Measurements from ENCODE around the gene FOXR1. TPM values are rescaled to one million over a fixed set of nuclear protein-coding genes. Genes with fewer than 3 reads are reported as not detected.
"Not testable (repeated sequence)": the region's sequence is repeated elsewhere in the genome, so short reads cannot be mapped to it uniquely, and the experiment has no call there.

Gene FOXR1
- total and polyA plus RNA-seq, 2 donors from 2014 or later, result not detected

- H3K4me1 ChIP-seq (ENCODE audit: control insufficient read depth in 2 of 3, insufficient read depth in 2 of 3, low read depth in 1 of 3, low read length in 3 of 3), result no peaks in the 10 kb centered on the region
- H3K27me3 ChIP-seq (ENCODE audit: control insufficient read depth, insufficient read depth, low read length), result no peaks in the 10 kb centered on the region
- H3K9ac ChIP-seq (ENCODE audit: low read length in 3 of 3), result no peak overlapping the region
- FAIRE-seq (no peak), DNase-seq (peak in 1 of 5 donors; percentile 62)
- H3K4me3 ChIP-seq (ENCODE audit: low read length in 3 of 3), result no peak overlapping the region
- no peak for TF ChIP-seq CTCF (IDR thresholded peaks at IDR 0.05; ENCODE audit: borderline replicate concordance, extremely low read depth, insufficient read depth)
- H3K27ac ChIP-seq (ENCODE audit: low read depth in 2 of 2, low read length in 2 of 2), result no peak overlapping the region
- no peaks in the 10 kb centered on the region for H3K36me3 ChIP-seq (ENCODE audit: control insufficient read depth in 2 of 3, insufficient read depth in 3 of 3, low read length in 3 of 3)
- intact Hi-C loops (cut with DNase I), result loop anchor here (2.0 kb wide), 1 partner anchor 269 kb away; no protein-coding TSS in a partner anchor
- H3K9me3 ChIP-seq (ENCODE audit: control insufficient read depth in 2 of 3, insufficient read depth in 1 of 3, low read length in 3 of 3), result no peaks in the 10 kb centered on the region
Measured at GRCh38 chr11:118957968-118958367, 13.6 kb upstream of the FOXR1 start.

DNA sequence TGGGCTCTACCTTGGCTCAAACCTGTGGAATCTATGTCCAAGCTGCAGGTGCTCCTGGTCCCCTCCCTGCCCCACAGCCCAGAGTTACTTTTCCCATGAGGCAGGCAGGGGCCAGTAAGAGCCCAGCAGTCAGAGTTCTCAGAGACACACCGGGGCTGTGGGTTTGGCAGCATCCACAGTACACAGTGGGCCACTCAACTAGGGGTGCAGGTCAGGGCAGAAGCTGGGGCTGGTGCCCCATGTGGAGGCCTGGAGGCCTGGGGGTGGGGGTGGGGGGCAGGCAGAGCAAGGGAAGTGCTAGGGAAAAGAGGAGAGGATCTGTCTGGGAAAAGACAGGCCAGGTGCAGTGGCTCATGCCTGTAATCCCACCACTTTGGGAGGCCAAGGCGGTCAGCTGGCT lies 13.0 kb upstream of the FOXR1 start:
- FAIRE-seq (no peak), DNase-seq (peak in 1 of 5 donors; percentile 38)
- no peak overlapping the region for H3K9ac ChIP-seq (ENCODE audit: low read length in 3 of 3)
- no peak overlapping the region for H3K27ac ChIP-seq (ENCODE audit: low read depth in 2 of 2, low read length in 2 of 2)
- no peak for TF ChIP-seq CTCF (IDR thresholded peaks at IDR 0.05; ENCODE audit: borderline replicate concordance, extremely low read depth, insufficient read depth)
- H3K36me3 ChIP-seq (ENCODE audit: control insufficient read depth in 2 of 3, insufficient read depth in 3 of 3, low read length in 3 of 3), result no peaks in the 10 kb centered on the region
- intact Hi-C loops (cut with DNase I), result no loop called here
- H3K27me3 ChIP-seq (ENCODE audit: control insufficient read depth, insufficient read depth, low read length), result no peaks in the 10 kb centered on the region
- H3K4me1 ChIP-seq (ENCODE audit: control insufficient read depth in 2 of 3, insufficient read depth in 2 of 3, low read depth in 1 of 3, low read length in 3 of 3), result no peaks in the 10 kb centered on the region
- H3K9me3 ChIP-seq (ENCODE audit: control insufficient read depth in 2 of 3, insufficient read depth in 1 of 3, low read length in 3 of 3), result no peaks in the 10 kb centered on the region
- no peak overlapping the region for H3K4me3 ChIP-seq (ENCODE audit: low read length in 3 of 3)

DNA sequence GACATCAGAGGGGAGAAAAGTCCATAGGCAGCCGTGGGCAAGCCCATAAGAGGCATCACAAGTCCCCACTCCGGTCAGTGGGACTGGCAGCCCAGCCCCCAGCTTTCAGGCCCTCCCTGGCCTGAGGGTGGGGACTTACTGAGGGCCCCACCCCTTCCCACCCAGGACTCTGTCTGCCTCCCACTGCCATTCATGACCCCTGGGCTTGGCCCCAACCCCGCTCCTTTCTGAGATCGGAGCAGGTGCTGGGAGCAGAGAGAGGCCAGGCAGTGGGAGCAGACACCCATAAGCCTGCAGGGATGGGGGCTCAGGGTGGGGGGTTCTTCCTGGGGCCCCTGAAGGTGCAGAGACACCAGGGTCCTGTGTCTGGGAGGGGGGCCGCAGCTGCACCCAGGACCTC lies 10.4 kb upstream of the FOXR1 start:
- no peak for TF ChIP-seq CTCF (IDR thresholded peaks at IDR 0.05; ENCODE audit: borderline replicate concordance, extremely low read depth, insufficient read depth)
- Histone ChIP-seq H3K27ac (ENCODE audit: low read depth in 2 of 2, low read length in 2 of 2) (no peak overlapping the region), H3K36me3 (ENCODE audit: control insufficient read depth in 2 of 3, insufficient read depth in 3 of 3, low read length in 3 of 3) (no peaks in the 10 kb centered on the region), H3K9me3 (ENCODE audit: control insufficient read depth in 2 of 3, insufficient read depth in 1 of 3, low read length in 3 of 3) (no peaks in the 10 kb centered on the region), H3K9ac (ENCODE audit: low read length in 3 of 3) (no peak overlapping the region), H3K27me3 (ENCODE audit: control insufficient read depth, insufficient read depth, low read length) (no peaks in the 10 kb centered on the region), H3K4me3 (ENCODE audit: low read length in 3 of 3) (no peak overlapping the region), H3K4me1 (ENCODE audit: control insufficient read depth in 2 of 3, insufficient read depth in 2 of 3, low read depth in 1 of 3, low read length in 3 of 3) (no peaks in the 10 kb centered on the region)
- FAIRE-seq (no peak), DNase-seq (peak in 1 of 5 donors; percentile 56)
- intact Hi-C loops (cut with DNase I), result no loop called here

- no peaks in the 10 kb centered on the region for H3K36me3 ChIP-seq (ENCODE audit: control insufficient read depth in 2 of 3, insufficient read depth in 3 of 3, low read length in 3 of 3)
- no peak overlapping the region for H3K27ac ChIP-seq (ENCODE audit: low read depth in 2 of 2, low read length in 2 of 2)
- no peaks in the 10 kb centered on the region for H3K27me3 ChIP-seq (ENCODE audit: control insufficient read depth, insufficient read depth, low read length)
- no peak for TF ChIP-seq CTCF (IDR thresholded peaks at IDR 0.05; ENCODE audit: borderline replicate concordance, extremely low read depth, insufficient read depth)
- no peaks in the 10 kb centered on the region for H3K4me1 ChIP-seq (ENCODE audit: control insufficient read depth in 2 of 3, insufficient read depth in 2 of 3, low read depth in 1 of 3, low read length in 3 of 3)
- intact Hi-C loops (cut with DNase I), result no loop called here
- H3K9me3 ChIP-seq (ENCODE audit: control insufficient read depth in 2 of 3, insufficient read depth in 1 of 3, low read length in 3 of 3), result no peaks in the 10 kb centered on the region
- H3K4me3 ChIP-seq (ENCODE audit: low read length in 3 of 3), result no peak overlapping the region
- FAIRE-seq, result no peak
- H3K9ac ChIP-seq (ENCODE audit: low read length in 3 of 3), result no peak overlapping the region
- no peak for DNase-seq
Measured at GRCh38 chr11:118961591-118961990, 10.0 kb upstream of the FOXR1 start.

DNA sequence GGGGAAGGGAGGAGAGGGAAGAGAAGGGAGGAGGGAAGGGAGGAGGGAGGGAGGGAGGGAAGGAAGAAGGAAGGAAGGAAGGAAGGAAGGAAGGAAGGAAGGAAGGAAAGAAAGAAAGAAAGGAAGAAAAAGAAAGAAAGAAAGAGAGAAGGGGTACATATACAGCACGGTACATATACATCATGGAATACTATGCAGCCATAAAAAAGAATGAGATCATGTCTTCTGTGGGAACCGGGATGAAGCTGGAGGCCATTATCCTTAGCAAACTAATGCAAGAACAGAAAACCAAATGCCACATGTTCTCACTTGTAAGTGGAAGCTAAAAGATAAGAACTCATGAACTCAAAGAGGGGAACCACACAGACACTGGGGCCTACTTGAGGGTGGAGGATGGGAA lies 2.1 kb upstream of the FOXR1 start:
- H3K36me3 ChIP-seq (ENCODE audit: control insufficient read depth in 2 of 3, insufficient read depth in 3 of 3, low read length in 3 of 3); intact Hi-C loops (cut with DNase I); H3K9ac ChIP-seq (ENCODE audit: low read length in 3 of 3); H3K27ac ChIP-seq (ENCODE audit: low read depth in 2 of 2, low read length in 2 of 2); H3K4me3 ChIP-seq (ENCODE audit: low read length in 3 of 3); FAIRE-seq; H3K9me3 ChIP-seq (ENCODE audit: control insufficient read depth in 2 of 3, insufficient read depth in 1 of 3, low read length in 3 of 3); H3K4me1 ChIP-seq (ENCODE audit: control insufficient read depth in 2 of 3, insufficient read depth in 2 of 3, low read depth in 1 of 3, low read length in 3 of 3); H3K27me3 ChIP-seq (ENCODE audit: control insufficient read depth, insufficient read depth, low read length); DNase-seq: not testable (repeated sequence)
